WTC11 (cell line): ENCODE measurements around the gene SNX24. TPM values are rescaled to one million over a fixed set of nuclear protein-coding genes. Genes with fewer than 3 reads are reported as not detected.

Experiments
- ATAC-seq: fragments of 200-7000 bp; cut with Tn5 transposase; 2 replicates; pipeline ENCODE4 v1.10.0; 2021; ENCODE audit warnings: mild to moderate bottlenecking, moderate library complexity
- CTCF ChIA-PET: fragments of 300-600 bp; sonication (Branson Sonifier 250); formaldehyde crosslinking; loops from one replicate; lab custom pipeline; 2021; ENCODE audit warnings: antibody characterized with exemption; lab: Charles Lee
- POLR2A ChIA-PET: fragments of 350-600 bp; sonication (Branson Sonifier 250); formaldehyde crosslinking; loops from one replicate; lab custom pipeline; 2021; ENCODE audit warnings: antibody characterized with exemption; lab: Charles Lee
- DNase-seq: peaks from one replicate; pipeline ENCODE4 v3.0.0; 2021; ENCODE audit warnings: low spot score
- H3K27ac Mint-ChIP-seq: 2 replicates; pipeline ENCODE4 v1.8.0; 2021; ENCODE audit warnings: mixed read lengths
- H3K27me3 Mint-ChIP-seq: 2 replicates; pipeline ENCODE4 v1.8.0; 2021; ENCODE audit warnings: low read depth, mild to moderate bottlenecking, moderate library complexity, mixed read lengths
- H3K36me3 Mint-ChIP-seq: 2 replicates; pipeline ENCODE4 v1.8.0; 2021; ENCODE audit warnings: mixed read lengths
- H3K4me1 Mint-ChIP-seq: 2 replicates; pipeline ENCODE4 v1.8.0; 2022; ENCODE audit warnings: mixed read lengths
- H3K4me3 Mint-ChIP-seq: 2 replicates; pipeline ENCODE4 v1.8.0; 2021; ENCODE audit warnings: mild to moderate bottlenecking, moderate library complexity, mixed read lengths
- H3K9me3 Mint-ChIP-seq: 2 replicates; pipeline ENCODE4 v1.8.0; 2021; ENCODE audit warnings: mixed read lengths
- SOX15 ChIP-seq: fragments of 250-450 bp; sonication (Bioruptor Pico); IDR thresholded peaks from 2 replicates; pipeline ENCODE4 v1.9.0; 2021; ENCODE audit warnings: mild to moderate bottlenecking
- TEAD4 ChIP-seq: sonication (generic); formaldehyde crosslinking; IDR thresholded peaks from 2 replicates; pipeline ENCODE4 v1.8.0; 2022; ENCODE audit warnings: mild to moderate bottlenecking, missing genetic modification reagents
- ZBTB21 ChIP-seq: sonication (generic); formaldehyde crosslinking; IDR thresholded peaks from 2 replicates; pipeline ENCODE4 v1.8.1; 2023; ENCODE audit warnings: mild to moderate bottlenecking, missing genetic modification reagents, borderline replicate concordance
- total RNA-seq: library from RNA; stranded (reverse); gene quantifications from 3 replicates; pipeline ENCODE4 v1.2.3, GENCODE V29; 2021
- TF ChIP-seq, protein P1 (sequence below): sonication (generic); formaldehyde crosslinking; IDR thresholded peaks from 2 replicates; pipeline ENCODE4 v1.8.0; 2022; ENCODE audit warnings: mild to moderate bottlenecking, missing genetic modification reagents
- TF ChIP-seq, protein P2 (sequence below): fragments of 250-450 bp; sonication (Bioruptor Pico); IDR thresholded peaks from 2 replicates; pipeline ENCODE4 v1.9.0; 2021; ENCODE audit warnings: mild to moderate bottlenecking
- TF ChIP-seq, protein P3 (sequence below): sonication (generic); formaldehyde crosslinking; IDR thresholded peaks from 2 replicates; pipeline ENCODE4 v1.8.1; 2022; ENCODE audit warnings: low read depth, mild to moderate bottlenecking, moderate library complexity, missing genetic modification reagents, borderline replicate concordance
- TF ChIP-seq, protein P4 (sequence below): sonication (generic); formaldehyde crosslinking; IDR thresholded peaks from 2 replicates; pipeline ENCODE4 v1.8.1; 2022; ENCODE audit warnings: low read depth, missing genetic modification reagents, borderline replicate concordance
- TF ChIP-seq, protein P5 (sequence below): sonication (generic); formaldehyde crosslinking; IDR thresholded peaks from 2 replicates; pipeline ENCODE4 v1.8.0; 2023; ENCODE audit warnings: missing genetic modification reagents, mild to moderate bottlenecking, borderline replicate concordance
- TF ChIP-seq, protein P6 (sequence below): sonication (generic); formaldehyde crosslinking; IDR thresholded peaks from 2 replicates; pipeline ENCODE4 v1.8.1; 2023; ENCODE audit warnings: mild to moderate bottlenecking, moderate library complexity, missing genetic modification reagents
- TF ChIP-seq, protein P7 (sequence below): sonication (generic); formaldehyde crosslinking; IDR thresholded peaks from 2 replicates; pipeline ENCODE4 v1.8.0; 2022; ENCODE audit warnings: missing genetic modification reagents
- TF ChIP-seq, protein P8 (sequence below): sonication (generic); formaldehyde crosslinking; IDR thresholded peaks from 2 replicates; pipeline ENCODE4 v1.8.1; 2022; ENCODE audit warnings: mild to moderate bottlenecking, moderate library complexity, missing genetic modification reagents

The SNX24 gene
- total RNA-seq, 1 experiment from 2014 or later: 15.5 TPM

DNA sequence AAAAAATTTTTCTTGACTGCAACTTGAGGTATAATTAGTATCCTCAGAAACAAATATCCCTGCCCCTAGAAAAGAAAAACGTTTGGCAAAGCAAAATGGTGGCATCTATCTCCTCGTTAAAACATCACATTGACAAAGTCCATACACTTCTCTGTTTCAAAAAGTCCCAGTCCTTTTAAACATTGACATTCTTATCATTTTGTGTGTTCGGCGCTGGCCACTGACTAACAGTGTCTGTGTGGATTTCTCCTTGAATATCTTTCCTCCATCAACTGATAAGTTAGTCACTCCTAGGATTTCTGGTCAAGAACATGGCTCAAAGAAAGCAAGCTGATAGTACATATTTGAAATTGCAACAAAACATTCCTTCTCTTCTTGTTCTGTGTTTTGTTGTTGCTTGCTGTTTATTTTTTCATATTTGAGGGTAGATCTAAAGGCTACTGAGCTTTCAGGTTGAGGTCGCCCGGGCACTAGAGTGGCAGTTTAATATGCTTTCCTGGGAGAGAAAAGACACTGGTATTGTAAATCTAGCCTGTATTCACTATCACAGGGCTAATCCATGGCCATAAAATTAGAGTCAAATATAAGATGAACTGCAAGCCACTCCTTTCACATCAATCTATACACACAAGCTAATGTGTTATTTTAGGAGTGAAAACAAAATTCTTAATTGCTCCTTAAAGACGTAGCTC lies 199.7 kb downstream of the SNX24 start:
- Mint-ChIP-seq H3K27ac (no peak overlapping the region), H3K27me3 (no peaks in the 10 kb centered on the region), H3K9me3 (no peaks in the 10 kb centered on the region), H3K36me3 (no peaks in the 10 kb centered on the region), H3K4me3 (no peak overlapping the region), H3K4me1 (no peaks in the 10 kb centered on the region)
- TF ChIP-seq, protein P1, sequence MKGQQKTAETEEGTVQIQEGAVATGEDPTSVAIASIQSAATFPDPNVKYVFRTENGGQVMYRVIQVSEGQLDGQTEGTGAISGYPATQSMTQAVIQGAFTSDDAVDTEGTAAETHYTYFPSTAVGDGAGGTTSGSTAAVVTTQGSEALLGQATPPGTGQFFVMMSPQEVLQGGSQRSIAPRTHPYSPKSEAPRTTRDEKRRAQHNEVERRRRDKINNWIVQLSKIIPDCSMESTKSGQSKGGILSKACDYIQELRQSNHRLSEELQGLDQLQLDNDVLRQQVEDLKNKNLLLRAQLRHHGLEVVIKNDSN: no peak
- TF ChIP-seq TEAD4 (CRISPR knock-in tag): no peak
- TF ChIP-seq, protein P2, sequence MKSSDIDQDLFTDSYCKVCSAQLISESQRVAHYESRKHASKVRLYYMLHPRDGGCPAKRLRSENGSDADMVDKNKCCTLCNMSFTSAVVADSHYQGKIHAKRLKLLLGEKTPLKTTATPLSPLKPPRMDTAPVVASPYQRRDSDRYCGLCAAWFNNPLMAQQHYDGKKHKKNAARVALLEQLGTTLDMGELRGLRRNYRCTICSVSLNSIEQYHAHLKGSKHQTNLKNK: no peak
- TF ChIP-seq, protein P3, sequence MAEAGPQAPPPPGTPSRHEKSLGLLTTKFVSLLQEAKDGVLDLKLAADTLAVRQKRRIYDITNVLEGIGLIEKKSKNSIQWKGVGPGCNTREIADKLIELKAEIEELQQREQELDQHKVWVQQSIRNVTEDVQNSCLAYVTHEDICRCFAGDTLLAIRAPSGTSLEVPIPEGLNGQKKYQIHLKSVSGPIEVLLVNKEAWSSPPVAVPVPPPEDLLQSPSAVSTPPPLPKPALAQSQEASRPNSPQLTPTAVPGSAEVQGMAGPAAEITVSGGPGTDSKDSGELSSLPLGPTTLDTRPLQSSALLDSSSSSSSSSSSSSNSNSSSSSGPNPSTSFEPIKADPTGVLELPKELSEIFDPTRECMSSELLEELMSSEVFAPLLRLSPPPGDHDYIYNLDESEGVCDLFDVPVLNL: no peak
- CTCF ChIA-PET: no interaction called here
- POLR2A ChIA-PET: no interaction called here
- DNase-seq (no peak), ATAC-seq (no peak)

DNA sequence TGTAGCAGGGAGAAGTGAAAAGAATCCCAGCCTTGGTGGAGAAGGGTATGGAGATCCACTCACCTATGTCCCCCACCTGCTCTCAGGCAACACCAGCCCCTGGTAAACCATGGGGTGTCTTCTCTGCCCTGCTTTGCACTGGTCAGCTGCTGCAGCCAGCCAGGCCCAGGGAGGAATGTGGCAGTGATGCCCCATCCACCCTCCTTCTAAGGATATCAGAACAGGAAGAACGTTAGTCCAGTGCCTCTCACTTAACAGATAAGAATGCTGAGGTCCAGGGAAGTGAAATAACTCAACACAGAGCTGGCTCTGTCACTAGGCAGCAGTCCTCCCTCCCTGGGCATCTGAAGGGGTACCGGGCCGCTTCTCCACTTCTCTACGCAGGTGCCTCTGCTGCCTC lies 200.8 kb downstream of the SNX24 start:
- Mint-ChIP-seq H3K9me3 (peaks cover 4% of the 10 kb centered on the region), H3K27ac (no peak overlapping the region), H3K27me3 (no peaks in the 10 kb centered on the region), H3K36me3 (no peaks in the 10 kb centered on the region), H3K4me1 (no peaks in the 10 kb centered on the region), H3K4me3 (no peak overlapping the region)
- ATAC-seq (no peak), DNase-seq (no peak)
- POLR2A ChIA-PET: no interaction called here
- TF ChIP-seq, protein P4, sequence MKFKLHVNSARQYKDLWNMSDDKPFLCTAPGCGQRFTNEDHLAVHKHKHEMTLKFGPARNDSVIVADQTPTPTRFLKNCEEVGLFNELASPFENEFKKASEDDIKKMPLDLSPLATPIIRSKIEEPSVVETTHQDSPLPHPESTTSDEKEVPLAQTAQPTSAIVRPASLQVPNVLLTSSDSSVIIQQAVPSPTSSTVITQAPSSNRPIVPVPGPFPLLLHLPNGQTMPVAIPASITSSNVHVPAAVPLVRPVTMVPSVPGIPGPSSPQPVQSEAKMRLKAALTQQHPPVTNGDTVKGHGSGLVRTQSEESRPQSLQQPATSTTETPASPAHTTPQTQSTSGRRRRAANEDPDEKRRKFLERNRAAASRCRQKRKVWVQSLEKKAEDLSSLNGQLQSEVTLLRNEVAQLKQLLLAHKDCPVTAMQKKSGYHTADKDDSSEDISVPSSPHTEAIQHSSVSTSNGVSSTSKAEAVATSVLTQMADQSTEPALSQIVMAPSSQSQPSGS (CRISPR knock-in tag): no peak
- no peak for TF ChIP-seq ZBTB21 (CRISPR knock-in tag)
- TF ChIP-seq SOX15 (CRISPR knock-in tag): no peak
- TF ChIP-seq, protein P5, sequence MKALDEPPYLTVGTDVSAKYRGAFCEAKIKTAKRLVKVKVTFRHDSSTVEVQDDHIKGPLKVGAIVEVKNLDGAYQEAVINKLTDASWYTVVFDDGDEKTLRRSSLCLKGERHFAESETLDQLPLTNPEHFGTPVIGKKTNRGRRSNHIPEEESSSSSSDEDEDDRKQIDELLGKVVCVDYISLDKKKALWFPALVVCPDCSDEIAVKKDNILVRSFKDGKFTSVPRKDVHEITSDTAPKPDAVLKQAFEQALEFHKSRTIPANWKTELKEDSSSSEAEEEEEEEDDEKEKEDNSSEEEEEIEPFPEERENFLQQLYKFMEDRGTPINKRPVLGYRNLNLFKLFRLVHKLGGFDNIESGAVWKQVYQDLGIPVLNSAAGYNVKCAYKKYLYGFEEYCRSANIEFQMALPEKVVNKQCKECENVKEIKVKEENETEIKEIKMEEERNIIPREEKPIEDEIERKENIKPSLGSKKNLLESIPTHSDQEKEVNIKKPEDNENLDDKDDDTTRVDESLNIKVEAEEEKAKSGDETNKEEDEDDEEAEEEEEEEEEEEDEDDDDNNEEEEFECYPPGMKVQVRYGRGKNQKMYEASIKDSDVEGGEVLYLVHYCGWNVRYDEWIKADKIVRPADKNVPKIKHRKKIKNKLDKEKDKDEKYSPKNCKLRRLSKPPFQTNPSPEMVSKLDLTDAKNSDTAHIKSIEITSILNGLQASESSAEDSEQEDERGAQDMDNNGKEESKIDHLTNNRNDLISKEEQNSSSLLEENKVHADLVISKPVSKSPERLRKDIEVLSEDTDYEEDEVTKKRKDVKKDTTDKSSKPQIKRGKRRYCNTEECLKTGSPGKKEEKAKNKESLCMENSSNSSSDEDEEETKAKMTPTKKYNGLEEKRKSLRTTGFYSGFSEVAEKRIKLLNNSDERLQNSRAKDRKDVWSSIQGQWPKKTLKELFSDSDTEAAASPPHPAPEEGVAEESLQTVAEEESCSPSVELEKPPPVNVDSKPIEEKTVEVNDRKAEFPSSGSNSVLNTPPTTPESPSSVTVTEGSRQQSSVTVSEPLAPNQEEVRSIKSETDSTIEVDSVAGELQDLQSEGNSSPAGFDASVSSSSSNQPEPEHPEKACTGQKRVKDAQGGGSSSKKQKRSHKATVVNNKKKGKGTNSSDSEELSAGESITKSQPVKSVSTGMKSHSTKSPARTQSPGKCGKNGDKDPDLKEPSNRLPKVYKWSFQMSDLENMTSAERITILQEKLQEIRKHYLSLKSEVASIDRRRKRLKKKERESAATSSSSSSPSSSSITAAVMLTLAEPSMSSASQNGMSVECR (CRISPR knock-in tag): no peak
- TF ChIP-seq, protein P6, sequence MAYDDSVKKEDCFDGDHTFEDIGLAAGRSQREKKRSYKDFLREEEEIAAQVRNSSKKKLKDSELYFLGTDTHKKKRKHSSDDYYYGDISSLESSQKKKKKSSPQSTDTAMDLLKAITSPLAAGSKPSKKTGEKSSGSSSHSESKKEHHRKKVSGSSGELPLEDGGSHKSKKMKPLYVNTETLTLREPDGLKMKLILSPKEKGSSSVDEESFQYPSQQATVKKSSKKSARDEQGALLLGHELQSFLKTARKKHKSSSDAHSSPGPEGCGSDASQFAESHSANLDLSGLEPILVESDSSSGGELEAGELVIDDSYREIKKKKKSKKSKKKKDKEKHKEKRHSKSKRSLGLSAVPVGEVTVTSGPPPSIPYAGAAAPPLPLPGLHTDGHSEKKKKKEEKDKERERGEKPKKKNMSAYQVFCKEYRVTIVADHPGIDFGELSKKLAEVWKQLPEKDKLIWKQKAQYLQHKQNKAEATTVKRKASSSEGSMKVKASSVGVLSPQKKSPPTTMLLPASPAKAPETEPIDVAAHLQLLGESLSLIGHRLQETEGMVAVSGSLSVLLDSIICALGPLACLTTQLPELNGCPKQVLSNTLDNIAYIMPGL (CRISPR knock-in tag): no peak
- TF ChIP-seq, protein P7, sequence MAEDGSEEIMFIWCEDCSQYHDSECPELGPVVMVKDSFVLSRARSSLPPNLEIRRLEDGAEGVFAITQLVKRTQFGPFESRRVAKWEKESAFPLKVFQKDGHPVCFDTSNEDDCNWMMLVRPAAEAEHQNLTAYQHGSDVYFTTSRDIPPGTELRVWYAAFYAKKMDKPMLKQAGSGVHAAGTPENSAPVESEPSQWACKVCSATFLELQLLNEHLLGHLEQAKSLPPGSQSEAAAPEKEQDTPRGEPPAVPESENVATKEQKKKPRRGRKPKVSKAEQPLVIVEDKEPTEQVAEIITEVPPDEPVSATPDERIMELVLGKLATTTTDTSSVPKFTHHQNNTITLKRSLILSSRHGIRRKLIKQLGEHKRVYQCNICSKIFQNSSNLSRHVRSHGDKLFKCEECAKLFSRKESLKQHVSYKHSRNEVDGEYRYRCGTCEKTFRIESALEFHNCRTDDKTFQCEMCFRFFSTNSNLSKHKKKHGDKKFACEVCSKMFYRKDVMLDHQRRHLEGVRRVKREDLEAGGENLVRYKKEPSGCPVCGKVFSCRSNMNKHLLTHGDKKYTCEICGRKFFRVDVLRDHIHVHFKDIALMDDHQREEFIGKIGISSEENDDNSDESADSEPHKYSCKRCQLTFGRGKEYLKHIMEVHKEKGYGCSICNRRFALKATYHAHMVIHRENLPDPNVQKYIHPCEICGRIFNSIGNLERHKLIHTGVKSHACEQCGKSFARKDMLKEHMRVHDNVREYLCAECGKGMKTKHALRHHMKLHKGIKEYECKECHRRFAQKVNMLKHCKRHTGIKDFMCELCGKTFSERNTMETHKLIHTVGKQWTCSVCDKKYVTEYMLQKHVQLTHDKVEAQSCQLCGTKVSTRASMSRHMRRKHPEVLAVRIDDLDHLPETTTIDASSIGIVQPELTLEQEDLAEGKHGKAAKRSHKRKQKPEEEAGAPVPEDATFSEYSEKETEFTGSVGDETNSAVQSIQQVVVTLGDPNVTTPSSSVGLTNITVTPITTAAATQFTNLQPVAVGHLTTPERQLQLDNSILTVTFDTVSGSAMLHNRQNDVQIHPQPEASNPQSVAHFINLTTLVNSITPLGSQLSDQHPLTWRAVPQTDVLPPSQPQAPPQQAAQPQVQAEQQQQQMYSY: no peak
- TF ChIP-seq, protein P1: no peak
- TF ChIP-seq, protein P8, sequence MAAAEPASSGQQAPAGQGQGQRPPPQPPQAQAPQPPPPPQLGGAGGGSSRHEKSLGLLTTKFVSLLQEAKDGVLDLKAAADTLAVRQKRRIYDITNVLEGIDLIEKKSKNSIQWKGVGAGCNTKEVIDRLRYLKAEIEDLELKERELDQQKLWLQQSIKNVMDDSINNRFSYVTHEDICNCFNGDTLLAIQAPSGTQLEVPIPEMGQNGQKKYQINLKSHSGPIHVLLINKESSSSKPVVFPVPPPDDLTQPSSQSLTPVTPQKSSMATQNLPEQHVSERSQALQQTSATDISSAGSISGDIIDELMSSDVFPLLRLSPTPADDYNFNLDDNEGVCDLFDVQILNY (CRISPR knock-in tag): no peak
- CTCF ChIA-PET: no interaction called here
